NCI-H446 treated with DMSO at 0.1 percent for 48 hours (cell line): Measurements from ENCODE around the gene UBE2U.
A peak's percentile ranks its signal among the peaks of the same experiment; 100 is the strongest.
"Not testable (repeated sequence)": the region's sequence is repeated elsewhere in the genome, so short reads cannot be mapped to it uniquely, and the experiment has no call there.

Experiments used
- DNase-seq: peaks from one replicate; lab custom pipeline; 2025; lab: John Stamatoyannopoulos, UW

The UBE2U gene

DNA sequence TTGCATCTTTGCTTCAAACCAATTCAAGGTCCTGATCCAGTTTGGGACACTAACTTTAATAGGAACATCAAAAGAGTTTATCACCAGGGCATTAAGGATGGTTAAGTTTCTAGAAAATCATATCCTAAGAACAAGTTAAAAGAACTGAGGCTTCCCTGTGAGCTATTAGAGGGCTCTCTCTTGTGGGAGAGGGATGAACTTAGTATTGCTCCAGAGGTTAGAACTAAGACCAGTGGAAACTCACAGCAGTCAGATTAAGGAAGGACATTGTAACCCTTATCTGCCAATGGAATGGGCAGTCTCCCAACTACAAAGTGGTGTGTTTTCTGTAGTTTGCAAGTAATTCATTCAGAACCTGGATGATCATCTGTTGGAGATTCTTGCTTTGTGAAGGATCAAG is 36.8 kb downstream of the UBE2U start:
- no peak for DNase-seq

DNA sequence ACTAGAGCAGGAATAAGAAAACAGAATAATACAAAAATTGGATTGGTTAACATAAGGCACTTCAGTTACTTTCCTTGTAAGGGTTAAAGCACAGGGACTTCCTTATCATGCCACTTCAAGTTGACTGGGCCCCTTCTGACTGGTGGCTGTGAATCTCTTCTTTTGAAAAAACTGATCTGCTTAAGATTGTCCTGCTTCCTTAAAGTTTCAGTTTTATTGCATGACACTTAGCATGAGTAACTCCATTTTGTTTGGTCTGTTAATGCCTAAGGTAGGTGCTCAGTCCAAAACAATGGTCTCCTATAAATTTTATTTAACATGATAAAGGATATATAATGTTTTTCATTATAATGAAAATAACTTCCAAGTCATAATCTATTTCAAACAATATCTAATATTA is 37.6 kb downstream of the UBE2U start:
- DNase-seq: no peak

DNA sequence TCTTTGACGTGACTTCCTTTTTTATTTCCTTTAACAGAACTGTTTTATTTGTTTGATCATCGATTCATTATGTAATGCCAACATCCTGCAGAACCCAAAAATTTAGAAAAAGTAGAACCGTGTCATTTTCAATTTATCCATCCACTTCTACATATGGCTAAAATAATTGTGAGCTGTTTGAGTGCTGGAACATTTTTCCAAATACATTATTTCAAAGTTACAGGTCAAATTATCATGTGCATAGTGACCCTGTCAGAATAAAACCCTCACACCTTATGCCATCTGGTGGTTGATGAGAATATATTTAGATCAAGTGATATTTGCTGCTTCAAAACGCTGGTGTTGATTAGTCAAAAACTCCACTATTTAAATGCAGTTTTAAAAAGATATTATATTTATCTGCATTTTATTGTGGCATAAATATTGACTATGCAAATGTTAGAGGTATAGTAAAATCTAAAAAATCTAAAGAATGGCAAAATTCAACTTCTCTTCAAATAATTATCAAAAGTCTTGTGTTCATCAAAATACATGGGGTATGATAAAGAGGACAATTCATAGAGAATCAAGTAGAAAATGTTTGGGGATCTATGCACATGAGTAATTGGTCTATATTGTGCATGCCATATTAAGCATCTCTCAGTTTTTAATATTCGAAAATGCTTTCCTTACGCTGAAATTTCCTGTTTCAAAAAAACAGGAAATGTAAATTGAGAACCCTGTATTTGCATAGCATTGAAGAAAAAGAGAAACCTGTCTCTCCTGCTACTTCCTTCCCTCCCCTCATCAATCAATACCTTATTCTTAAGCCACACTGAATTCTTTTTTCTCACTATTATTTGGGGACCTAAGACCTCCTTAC is 39.7 kb downstream of the UBE2U start:
- peak; percentile 50 for DNase-seq

DNA sequence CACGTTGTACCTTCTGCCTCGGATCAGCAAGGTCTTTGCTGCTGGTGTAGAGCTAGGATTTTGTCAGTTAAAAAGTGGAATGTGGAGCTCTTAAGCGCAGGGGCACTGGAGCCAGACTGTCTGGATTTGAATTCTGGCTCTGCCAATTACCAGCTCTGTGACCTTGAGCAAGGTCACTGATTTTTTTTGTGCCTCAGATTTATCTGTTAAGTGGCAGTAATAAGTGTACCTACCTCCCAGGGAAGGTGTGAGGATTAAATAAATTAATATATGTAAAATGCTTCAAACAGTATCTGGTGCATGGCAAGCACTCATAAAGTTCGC is 40.3 kb downstream of the UBE2U start:
- DNase-seq: no peak

DNA sequence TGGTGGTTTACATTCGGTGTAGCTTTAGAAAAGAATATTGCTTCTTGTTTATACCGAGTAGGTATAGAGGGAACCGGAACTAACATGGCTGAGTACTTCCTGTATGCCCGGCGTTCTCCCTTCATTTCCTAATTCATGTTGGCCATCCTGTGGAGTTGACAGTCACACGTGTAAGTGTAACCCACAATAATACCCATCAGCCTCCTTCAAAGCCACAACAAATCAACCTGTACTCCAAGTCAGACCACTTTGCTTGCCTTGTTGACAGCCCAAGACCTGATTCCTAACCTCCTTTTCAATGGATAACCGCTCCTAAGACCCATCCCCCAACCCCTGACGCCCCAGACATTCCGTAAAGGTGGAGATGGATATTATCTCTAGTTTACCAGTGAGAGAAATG is 42.1 kb downstream of the UBE2U start:
- no peak for DNase-seq

DNA sequence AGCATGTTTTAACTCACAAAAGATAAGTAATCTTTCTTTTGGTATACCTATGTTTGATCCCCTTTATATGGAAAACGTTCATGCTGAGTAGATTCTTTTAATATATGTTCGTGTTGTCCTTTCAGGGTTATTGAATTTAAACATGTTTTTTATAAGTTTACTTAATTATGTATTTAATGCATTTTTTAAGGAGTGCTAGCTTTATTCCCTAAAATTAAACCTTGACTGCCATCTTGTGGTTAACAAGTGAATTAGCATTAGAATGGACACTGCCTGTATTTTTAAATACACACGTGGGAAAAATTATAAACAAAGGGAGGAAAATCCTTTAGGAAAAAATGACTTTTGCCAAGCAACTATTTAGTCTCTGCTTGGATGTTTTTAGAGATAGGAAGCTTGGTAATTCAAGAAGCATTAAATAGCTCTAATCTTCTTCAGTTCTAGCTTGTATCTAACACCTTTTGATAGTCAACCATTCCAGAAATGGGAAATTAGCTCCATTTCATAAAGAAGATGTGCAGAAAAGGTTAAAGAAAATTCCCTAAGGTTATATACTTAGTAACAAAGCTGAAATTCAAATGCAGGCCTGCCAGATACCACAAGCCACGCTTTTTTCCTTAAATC is 43.0 kb downstream of the UBE2U start:
- peak; percentile 65 for DNase-seq

DNA sequence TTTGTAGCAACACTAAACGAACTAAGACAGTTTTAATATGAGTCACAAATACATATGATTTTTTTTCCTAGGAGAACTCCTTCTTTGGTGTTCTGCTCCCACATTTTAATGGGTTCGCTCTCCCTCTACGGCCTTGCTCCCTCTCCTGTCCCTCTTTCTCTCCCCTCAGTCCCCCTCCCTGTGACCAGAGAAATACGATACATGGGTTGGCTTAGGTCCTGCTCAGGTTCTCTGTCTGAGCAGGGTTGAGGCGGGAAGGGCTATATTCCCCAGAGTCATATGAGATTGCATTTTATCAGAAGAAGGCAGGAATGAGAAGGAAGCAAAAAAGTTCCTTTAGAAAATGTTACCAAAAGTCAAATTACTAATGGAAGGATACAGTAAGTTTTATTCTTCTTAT is 44.6 kb downstream of the UBE2U start:
- no peak for DNase-seq

DNA sequence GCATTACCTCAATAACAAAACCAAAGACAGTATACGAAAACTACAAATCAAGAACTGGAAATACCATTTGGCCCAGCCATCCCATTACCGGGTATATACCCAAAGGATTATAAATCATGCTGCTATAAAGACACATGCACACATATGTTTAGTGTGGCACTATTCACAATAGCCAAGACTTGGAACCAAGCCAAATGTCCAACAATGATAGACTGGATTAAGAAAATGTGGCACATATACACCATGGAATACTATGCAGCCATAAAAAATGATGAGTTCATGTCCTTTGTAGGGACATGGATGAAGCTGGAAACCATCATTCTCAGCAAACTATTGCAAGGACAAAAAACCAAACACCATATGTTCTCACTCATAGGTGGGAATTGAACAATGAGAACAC is 47.0 kb downstream of the UBE2U start:
- DNase-seq: not testable (repeated sequence)

DNA sequence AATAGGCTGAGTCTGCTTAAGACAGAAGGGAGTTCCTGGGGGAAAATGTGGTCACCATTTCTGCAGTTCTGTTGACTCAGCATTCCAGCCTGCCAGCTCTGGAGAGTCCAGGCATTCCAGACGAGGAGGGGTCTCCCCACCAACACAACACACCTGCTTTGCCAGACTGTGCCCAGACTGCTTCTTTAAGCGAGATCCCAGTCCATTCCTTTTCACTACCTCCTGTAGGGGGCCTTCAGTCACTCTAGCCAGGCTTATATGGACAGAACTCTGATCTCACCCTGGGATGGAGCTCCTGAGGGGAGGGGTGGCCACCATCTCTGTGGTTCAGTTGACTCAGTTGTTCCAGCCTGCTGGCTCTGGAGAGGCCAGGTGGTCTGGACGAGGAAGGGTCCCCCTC is 48.5 kb downstream of the UBE2U start:
- no peak for DNase-seq

DNA sequence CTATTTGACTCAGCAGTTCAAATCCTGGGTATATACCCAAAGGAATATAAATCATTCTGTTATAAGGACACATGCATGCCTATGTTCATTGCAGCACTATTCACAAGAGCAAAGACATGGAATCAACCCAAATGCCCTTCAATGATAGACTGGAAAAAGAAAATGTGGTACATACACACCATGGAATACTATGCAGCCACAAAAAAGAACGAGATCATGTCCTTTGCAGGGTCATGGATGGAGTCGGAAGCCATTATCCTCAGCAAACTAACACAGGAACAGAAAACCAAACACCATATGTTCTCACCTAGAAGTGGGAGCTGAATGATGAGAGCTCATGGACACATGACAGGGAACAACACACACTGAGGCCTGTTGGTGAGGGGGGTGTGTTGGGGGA is 53.8 kb downstream of the UBE2U start:
- not testable (repeated sequence) for DNase-seq

DNA sequence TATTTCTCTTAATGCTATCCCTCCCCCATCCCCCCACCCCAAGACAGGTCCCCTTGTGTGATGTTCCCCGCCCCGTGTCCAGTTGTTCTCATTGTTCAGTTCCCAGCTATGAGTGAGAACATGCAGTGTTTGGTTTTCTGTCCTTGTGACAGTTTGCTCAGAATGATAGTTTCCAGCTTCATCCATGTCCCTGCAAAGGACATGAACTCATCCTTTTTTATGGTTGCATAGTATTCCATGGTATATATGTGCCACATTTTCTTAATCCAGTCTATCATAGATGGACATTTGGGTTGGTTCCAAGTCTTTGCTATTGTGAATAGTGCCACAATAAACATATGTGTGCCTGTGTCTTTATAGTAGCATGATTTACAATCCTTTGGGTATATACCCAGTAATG is 55.0 kb downstream of the UBE2U start:
- DNase-seq: not testable (repeated sequence)

DNA sequence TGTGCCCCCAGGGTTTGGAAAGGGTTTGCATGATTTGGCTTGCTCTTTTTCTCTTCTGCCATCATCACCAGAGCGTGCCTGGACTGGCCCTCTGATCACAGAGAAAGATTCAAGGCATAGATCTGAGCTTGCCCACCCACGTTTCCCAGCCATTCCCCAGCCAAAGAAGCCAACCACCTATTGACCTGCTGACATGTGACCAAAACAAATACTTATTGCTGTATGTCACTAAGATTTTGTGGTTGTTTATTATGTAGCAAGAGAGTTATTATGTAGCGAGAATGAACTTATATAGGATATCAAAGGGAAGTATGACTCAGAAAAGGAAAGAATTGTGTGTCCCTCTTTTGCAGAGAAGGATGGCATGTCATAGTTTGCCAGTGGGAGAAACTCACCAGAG is 59.9 kb downstream of the UBE2U start:
- no peak for DNase-seq

DNA sequence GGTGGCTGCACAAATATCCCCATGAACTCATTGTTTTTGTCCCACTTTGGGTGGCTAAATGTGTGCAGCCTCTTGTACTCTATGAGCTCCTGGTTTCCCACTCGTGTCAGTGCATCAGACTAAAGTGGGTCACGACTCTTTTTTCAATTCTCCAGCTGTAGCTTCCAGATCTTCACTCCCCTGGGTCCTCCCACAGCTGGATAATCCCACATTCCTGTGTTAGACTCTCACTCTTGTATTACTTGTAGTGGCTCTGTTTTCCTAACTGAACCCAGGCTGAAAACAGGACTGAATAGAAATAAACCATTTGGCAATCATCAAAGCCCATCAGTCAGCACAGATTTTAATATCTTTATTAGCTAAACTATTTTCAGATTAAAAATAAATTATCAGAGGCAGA is 60.4 kb downstream of the UBE2U start:
- no peak for DNase-seq

DNA sequence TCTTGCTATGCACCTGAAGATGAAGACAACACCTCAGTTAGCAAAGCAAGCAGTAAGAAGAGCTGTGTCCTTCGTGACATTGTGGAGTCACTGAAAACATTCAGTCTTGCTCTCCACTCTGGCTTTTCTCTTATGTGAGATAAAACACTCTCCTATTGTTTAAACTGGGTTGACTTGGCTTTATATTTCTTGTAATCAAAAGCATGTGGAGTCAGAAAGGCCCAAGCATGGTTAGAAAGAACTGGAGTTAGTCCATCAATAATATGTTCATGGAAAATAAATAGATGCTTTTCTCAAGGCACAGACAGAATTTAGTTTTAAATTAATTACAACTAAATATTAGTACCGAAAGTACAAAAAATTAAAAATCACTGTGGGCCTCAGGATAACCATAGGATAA is 61.7 kb downstream of the UBE2U start:
- no peak for DNase-seq

DNA sequence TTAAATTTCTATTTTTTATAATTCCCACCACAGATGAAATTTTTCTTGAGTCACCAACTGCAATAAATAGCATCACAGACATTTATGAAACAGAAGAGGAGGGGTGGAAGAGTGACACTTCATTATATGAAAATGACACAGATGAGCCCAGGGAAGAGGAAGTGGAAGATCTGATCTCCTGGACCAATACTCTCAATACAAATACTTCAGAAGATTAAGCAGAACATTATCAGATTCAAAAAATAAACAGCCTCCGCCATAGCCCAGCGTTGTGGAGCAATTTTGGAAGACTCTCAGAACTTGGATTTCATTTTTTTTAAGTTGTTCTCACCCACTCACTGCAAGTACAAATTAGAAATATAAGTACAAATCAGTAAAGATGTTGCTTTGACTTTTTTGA is 63.6 kb downstream of the UBE2U start:
- DNase-seq: no peak

DNA sequence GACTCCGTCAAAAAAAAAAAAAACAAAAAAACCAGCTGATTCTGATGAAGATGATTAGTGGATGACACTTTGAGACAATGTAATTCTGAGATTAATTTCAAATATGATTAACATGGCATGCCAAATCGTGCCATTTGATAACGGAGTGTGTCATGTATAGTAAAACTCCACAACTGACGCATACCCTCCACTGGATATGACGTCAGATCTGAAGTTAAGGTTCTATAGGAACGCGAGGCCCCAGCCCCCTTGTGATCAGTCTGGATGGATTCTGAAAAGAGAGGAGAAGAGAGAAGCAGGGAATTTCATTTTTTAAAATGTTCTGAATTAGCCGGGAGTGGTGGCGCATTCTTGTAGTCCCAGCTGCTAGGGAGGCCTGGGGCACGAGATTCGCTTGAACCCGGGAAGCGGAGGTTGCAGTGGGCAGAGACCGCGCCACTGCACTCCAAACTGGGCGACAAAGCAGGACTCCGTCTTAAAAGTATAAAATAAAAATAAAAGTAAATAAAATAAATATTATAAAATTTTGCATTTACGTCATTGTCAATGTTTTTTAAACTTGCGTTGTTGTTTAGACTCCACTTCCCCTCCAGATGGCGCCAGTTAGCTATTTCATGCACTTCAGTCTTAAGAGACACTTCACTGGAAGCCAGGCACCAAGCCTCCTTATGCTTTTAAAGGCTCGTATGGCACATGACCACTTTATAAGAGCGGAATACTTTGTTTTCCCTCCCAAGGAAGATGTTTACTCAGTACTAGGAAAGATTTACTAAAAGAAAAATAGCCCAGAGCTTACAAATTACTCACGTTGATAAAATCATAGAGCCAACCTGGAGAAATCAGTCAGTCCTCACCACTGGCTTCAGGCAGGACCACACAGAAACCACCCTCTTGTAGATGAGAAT is 65.5 kb downstream of the UBE2U start:
- peak; percentile 61 for DNase-seq

DNA sequence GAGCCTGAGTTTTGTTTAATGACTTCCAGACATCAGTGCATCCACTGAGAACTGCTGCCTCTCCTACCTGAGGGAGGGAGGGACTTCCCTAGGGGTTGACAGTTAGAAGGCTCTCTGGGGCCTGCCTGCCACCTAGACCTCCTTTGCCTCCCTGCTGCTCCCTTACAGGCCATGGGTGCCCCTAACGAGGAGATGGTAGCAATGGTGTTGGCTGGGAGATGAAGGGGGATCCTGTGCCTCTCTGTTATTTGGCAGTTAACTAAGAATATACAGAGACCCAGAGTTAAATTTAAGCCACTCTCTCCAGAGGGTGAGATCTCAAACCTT is 66.1 kb downstream of the UBE2U start:
- DNase-seq: no peak

DNA sequence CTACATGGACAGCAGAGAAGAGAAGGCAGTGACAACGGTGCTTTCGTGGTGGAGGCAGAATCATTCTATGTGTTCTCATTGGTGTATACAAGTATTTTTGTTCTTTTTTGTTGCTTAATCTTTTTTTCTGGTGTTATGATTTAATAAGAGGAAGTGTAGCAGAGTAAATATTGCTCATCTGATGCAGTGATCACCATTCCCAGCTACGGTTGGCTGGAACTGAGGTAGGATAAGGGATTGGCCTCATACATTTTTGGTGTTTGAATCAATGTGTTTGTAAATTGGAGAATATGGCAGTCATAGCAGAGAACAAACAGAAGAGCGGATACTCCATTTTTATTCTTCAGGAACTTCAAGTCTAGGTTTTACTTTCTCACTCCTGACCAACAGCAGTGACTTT is 76.6 kb downstream of the UBE2U start:
- DNase-seq: no peak

DNA sequence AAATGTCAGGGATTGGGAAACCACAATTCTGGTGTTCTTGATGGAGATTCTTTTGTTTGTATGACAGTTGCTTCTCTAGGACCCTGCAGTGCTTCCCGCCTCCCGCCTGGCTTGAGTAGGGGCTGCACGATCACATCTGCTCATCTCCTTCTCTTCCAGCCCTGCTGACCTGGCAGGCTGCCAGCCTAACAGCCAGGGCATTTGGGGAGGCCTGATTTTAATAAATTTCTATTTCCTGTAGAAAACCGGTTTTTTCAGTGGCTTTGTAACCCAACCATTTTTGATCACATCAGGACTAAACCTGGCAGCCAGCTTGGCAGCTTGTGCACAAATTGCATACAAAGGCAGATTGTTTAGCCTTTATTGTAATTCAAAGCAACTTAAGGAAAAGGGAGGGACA is 78.9 kb downstream of the UBE2U start:
- peak; percentile 72 for DNase-seq

DNA sequence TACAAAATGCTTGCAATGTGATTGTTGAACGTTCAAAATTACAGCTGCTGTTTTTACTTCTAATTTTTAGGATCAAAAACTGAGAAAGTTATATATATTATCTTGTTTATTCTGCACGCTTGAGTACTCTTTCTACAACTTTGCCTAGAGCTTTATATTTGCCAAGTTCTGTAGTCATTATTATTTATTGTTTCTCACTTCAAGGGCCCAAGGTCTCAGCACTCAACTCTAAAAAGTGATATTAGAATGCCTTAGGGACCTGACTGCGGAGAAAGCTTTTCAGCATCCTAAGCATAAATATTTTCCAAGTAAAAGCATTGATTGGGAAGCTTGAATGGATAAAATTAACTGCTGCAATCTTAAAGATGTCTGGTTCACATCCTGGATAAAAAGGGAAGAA is 83.6 kb downstream of the UBE2U start:
- no peak for DNase-seq

DNA sequence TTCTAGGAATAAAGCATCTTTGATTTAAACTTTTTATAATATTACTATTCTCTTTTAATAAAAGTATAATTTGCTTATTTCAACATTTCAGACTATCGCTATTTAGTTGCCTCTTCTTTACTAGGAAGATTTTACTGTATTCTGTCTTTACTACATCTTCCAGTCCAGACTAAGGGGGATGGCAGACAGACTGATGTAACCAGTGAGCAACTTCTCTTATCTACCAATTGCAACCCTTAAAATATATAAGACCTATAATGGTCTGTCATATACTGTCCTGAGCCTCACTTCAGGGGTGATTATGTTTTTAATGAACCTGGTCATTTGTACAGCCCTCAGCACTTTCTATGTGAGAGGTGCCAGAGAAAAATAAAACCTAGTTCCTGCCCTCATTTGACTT is 87.0 kb downstream of the UBE2U start:
- DNase-seq: no peak

DNA sequence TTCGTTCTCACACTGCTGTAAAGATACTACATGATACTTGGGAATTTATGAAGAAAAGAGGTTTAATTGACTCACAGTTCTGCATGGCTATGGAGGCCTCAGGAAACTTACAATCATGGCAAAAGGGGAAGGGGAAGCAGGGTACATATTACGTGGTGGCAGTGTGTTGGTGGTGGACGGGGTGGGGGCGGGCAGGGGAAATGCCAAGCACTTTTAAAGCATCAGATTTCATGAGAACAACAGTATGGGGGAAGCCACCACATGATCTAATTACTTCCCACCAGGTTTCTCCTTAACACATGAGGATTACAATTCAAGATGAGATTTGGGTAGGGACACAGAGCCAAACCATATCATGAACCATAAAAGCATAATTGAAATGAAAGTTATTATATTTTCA is 88.5 kb downstream of the UBE2U start:
- DNase-seq: no peak

DNA sequence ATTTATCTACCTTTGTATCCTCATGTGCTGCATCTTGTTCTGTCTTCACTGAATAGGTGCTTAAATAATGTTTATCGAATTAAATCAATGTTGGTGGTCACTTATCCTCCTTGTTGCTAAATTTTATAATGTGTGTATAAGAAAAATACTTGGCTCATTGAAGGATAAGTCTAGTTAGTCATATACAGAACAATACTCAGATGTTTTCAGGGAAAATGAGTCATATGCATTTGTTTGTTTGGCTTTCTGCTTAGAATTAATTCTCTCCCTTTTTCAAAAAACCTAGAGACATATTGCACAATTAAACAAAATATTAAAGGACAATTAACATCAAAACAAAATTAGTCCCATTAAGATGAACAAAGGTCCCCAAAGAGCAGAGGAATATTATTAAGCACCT is 89.0 kb downstream of the UBE2U start:
- no peak for DNase-seq
